ENCODE results near the gene PRDM15.
A peak's percentile ranks its signal among the peaks of the same experiment; 100 is the strongest.

PRDM15 gene

DNA sequence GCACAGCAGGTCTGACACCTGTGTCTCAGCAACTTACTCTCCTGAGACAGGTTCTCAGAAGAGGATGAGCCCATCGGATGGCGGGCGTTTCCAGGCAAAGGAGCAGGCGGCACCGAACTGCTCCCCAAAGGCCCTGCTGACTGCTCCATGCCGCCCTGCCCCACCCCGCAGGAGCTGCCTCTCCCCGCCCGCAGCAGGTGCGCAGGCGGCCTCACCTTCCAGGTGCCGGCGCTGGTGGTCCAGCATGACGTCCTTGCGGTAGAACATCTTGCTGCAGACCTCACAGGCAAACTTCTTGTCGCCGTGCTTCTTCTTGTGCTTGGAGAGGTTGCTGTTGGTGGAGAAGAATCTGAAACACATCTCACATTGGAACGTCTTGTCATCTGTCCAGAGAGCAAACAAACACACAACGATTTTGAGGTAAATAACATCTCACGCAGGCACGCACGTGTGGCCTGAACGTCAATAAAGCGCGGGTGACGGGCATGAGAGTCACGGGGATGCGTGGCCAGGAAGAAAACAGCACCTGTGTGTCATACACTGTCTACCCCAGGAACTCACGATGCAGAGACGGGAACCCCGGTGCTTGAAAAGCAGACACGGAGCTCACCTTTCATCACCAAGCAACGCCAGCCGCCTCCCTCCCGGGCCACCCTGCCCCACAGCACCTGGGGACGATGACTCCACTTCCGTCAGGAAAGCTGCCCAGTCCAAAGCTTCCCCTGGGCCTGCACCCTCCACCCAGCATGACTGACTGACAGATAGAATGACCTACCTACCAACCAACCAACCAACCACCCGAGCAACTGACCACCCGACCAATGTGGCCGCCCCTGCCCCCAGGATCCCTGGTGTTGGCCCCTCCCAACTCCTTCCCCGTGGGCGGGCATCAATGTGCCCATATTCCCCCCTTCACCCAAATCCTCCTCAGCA lies 50.9 kb downstream of the PRDM15 start:
- DNase-seq (ENCODE audit: low read depth in 1 of 2, low spot score in 1 of 2) = no peak

DNA sequence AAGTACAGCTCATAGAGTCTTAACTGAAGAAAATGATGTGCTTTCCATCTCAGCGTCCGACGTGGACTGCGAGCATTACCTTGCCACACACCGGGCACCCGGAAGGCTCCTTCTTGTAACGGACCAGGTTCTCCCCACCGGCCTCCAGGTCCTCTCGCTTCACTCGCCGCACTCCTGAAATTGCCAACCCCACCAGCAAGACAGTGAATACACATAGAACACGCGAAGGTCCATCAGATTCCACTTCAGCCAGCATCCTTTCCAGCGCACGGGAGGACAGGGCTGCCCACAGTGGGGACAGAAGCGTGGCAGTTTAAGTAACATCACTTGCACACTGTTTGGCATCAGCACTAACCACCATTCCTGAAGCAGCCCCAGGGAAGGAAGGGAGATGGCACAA lies 53.3 kb downstream of the PRDM15 start:
- no peak for DNase-seq (ENCODE audit: low read depth in 1 of 2, low spot score in 1 of 2)

DNA sequence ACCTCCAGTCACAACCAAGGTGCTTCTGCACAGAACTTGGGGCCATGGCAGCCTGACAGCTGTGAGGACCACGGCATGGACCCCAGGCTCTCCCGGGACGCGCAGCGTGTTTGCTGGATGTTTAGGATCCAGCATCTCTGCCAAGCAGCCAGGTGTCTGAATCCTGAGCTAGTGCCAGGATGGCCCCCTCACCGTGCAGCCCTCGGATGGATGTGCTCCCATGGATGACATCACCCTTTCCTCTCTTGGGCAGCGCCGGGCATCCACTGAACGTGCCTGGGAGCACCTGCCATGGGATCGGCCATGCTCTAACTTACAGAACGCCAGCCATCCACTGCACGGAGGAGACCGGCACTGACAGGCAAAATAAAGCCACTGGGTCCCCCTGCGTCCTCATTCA lies 53.9 kb downstream of the PRDM15 start:
- DNase-seq (ENCODE audit: low read depth in 1 of 2, low spot score in 1 of 2) = no peak

DNA sequence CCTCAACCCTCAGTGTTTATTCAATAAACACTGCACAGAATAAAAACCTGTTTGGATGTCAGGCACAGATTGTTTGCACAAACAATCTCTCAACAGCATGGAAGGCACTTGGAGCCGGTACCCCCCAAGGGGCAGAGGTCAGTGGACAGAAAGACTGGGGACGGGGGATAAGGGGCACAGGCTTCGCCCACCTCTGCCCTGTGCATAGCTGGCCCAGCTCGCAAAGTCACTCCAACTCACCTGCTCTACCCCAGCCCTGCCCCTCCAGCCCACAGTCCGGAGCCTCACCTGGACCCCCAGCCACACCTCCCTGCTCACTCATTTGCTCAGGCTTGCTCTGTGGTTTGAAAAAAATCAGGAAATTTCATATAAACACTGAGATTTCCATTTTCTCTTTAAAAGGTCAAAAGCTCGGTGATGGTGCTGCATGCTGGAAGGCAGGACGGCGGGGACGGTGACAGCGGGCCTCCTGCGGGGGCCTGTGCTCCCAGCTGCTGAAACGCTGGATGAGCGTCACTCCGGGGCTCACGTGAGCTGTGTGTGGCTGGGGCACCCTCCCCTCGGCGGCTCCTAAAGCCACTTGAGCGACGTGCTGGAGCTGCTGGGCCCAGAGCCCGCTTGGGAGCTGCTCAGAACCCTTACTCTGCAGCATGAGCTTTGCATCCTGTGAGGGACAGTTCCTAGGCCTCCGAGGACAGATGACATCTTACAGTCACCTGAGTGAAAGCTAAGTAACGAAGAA lies 54.5 kb downstream of the PRDM15 start:
- DNase-seq (ENCODE audit: low read depth in 1 of 2, low spot score in 1 of 2) = no peak

DNA sequence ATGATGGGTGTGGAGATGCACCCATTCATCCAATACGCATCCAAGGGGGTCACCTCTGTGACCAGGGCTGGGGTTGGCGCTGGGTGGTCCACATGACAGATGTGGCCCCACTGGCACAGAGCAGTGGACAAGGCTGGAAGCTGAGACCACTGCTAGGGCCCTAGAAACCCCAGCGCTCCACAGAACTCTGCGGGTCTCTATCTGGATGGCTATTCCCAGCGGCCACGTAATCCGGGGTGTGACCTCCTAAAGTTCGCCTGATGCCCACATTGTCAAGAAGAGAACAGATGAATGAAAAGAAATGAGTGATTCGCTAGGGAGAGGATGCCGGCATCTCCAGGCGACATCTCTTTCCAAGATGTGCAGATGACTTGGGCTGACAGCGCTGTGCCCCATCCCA lies 55.2 kb downstream of the PRDM15 start:
- DNase-seq (ENCODE audit: low read depth in 1 of 2, low spot score in 1 of 2) = no peak

DNA sequence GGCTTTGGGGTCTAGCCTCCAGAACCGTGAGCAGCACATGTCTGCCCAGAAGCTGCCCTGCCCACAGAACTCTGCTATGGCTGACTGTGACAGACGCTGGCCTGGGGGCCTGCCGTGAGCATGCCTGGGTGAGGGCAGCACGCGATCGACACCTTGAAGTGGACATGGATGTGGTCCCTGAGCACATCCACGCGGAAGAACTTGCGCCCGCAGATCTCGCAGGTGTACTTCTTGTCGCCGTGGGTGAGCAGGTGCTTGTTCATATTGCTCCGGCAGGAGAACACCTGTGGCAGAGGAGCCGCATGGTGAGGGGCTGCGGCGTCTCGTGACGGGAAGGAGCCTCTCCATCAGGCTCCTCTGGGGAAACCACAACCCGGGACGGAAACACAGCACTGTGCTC lies 56.0 kb downstream of the PRDM15 start:
- no peak for DNase-seq (ENCODE audit: low read depth in 1 of 2, low spot score in 1 of 2)

DNA sequence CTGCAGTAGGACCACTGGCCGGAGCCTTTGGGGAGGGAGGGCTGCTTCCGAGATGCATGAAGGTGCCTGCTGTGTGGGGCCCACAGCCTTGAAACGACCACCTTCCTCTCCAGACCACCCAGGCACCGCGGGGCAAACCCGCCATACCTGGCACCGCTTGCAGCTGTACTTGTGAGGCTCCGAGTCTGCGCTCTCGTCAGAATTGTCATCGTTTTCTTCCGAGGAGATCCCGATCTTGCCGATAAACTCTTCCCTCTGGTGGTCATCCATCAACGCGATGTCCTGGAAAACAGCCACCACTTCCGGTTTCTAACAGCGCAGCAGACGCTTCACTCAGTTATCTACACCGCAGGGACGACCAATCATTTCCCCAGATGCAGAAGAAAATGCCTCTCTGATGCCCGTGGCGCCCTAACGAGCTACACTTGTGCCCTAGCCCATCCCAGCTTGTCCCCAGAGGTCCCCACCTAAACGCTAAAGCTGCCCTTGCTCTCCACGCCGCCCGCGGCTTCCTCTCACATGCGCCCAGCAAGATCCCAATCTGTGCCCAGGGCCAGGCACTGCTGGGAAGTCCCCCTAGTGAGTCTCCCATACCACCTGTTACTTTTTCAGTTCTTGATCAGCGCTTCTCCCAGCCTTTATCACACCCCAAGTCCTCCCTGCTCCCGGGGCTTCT lies 57.2 kb downstream of the PRDM15 start:
- no peak for DNase-seq (ENCODE audit: low read depth in 1 of 2, low spot score in 1 of 2)

DNA sequence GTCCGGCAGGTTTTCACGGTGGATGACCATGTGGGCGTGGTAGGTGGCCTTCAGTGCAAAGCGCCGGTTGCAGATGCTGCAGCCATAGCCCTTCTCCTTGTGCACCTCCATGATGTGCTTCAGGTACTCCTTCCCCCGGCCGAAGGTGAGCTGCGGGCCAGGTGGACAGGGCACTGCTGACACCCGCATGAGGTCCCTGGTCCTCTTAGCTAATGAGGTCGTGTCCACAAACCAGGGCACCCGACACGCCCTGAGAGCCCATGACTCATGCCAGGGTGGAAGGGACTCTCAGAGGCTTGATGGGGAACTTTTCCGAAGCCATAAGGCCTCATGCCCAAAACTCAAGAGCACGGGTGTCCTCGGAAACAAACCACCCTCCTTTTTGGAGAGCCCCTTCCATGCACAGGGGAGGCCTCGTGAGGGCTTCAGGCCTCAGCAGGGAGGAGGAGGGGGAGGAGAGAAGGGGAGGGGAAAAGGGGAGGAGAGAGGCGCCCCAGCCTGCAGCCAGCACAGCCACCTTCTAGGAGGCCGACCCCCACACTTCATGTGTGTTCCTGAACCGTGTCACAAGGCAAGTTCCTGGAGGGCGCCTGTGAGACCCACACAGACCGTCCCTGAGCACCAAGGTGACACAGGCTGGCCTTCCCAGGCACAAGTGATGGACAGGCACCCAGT lies 57.9 kb downstream of the PRDM15 start:
- no peak for DNase-seq (ENCODE audit: low read depth in 1 of 2, low spot score in 1 of 2)

DNA sequence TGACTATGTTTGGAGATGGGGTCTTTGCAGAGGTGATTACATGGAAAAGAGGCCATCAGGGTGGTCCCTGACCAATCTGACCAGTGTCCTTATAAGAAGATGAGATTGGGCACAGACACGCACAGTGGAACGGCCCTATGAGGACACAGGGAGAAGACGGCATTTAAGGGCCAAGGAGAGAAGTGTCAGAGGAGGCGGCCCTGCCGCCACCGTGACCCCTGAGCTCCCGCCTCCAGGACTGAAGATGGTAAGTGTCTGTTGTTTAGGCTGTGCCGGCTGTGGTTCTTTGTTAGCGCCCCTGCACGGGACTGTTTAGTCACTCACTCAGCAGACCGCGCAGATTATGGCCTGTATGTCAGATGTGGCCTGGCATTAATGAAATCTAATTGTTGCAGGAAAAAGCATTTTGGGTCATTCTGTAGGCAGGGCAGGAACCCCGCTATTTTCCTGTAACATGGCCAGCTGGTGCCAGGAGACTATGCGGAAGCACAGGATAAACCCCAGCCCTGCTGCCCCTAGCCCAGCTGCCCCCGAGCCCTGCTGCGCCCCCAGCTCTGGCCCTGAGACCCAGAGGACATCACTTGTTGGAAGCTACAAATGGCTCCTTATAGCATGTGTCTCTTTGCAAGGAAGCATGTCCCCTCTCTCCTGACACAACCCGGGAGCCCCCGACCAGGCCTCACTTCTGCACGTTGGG lies 58.6 kb downstream of the PRDM15 start:
- DNase-seq (ENCODE audit: low read depth in 1 of 2, low spot score in 1 of 2) = no peak

DNA sequence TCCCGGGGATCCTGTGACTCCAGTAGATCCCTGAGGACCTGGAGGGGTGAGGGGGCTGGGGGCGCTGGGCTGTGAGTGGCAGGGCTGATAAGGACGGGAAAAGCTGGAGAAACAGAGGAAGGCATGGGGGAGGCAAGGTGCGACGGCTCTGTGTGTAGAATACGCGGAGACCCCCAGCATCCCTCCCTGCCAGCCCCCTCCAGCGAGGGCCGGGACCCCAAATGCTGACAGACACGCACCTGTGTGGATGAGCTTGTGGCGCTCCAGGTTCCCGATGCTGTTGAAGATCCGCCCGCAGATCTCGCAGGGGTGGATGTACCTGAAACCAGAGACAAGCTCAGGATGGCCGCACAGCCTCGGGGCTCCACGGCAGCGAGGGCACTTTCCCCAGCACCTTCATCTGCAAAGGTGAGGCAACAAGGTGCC lies 59.3 kb downstream of the PRDM15 start:
- no peak for DNase-seq (ENCODE audit: low read depth in 1 of 2, low spot score in 1 of 2)

DNA sequence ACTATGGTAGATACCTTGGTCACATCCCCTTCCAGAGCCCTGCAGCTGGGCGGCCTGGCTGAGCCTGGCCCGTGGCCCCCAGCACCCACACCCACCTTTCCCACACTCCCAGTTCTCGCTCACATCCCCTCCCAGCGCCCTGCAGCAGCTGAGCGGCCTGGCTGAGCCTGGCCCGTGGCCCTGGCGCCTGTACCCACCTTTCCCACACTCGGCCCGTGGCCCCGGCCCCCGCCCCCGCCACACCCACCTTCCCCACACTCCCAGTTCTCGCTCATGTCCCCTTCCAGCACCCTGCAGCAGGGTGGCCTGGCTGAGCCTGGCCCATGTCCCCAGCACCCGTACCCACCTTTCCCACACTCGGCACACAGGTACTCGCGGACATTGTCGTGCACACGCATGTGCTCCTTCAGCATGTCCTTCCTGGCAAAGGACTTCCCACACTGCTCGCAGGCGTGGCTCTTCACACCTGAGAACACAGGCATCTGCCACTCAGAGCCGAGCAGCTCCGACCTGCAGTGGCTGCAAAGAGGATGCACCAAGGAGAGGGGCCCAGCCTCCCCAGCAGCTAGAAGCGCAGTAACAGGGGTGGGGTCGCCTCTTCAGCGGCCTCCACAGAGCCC lies 59.8 kb downstream of the PRDM15 start:
- DNase-seq (ENCODE audit: low read depth in 1 of 2, low spot score in 1 of 2) = no peak

DNA sequence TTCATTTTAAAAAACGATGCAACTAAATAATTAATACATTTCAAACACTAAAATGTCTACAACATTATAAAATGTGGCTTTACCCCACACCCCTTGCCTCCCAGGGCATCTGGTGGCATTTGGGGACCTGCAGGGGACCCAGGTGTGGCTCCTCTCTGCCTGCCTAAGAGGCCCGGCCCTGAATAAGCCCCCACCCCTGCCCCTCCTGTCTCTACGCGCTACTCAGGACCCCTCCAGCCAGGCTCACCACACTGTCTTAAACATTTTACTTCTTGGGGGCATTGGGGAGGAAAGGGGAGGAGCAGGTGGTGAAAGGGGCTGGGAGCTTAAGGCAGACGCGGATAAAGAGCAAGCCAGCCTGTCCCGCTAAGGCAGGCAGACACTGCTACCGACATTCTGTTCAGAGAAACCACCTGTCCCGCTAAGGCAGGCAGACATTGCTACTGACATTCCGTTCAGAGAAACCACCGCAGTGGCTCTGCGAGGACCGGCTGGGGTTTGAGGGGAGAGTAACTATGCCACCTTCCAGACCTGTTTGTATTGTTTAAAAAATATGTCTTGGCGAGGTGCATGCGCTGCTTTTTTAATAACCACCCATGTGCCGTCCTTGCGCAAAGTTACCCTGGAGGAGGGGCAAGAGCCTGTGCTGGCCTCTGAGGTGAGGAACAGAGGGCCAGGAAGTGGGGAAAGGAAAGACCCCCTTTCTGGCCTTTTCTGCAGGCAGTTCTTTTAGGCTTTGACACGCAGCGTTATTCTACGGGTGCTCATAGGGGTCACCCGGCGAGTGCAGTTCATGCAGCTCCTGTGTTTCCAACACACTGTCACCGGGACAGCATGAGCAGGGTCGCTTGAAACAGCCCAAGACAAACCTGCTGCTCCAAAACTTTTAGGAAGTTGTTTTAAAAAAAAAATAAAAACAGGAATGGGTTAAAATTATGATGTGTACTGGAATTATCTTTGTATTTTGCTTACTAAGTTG lies 61.0 kb downstream of the PRDM15 start:
- no peak for DNase-seq (ENCODE audit: low read depth in 1 of 2, low spot score in 1 of 2)

DNA sequence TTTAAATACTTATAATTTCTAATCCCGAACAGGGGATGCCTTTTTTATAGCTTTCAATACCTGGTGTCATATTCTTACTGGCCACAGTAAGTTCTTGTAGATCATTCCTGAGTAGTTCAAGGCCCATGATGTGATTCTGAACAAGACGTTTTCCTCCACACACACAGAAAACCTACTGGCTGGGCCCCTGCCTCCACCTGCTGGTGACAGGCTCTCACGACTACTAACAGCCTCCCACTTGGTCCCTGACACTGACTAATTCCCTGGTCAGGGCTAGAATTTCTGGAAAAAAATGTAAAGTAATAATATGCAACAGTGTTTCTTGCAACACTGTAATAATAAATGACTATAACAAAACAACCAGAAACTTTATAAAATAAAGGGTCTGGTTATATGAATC lies 61.9 kb downstream of the PRDM15 start:
- peak in 1 of 2 donors; percentile 7 for DNase-seq (ENCODE audit: low read depth in 1 of 2, low spot score in 1 of 2)

DNA sequence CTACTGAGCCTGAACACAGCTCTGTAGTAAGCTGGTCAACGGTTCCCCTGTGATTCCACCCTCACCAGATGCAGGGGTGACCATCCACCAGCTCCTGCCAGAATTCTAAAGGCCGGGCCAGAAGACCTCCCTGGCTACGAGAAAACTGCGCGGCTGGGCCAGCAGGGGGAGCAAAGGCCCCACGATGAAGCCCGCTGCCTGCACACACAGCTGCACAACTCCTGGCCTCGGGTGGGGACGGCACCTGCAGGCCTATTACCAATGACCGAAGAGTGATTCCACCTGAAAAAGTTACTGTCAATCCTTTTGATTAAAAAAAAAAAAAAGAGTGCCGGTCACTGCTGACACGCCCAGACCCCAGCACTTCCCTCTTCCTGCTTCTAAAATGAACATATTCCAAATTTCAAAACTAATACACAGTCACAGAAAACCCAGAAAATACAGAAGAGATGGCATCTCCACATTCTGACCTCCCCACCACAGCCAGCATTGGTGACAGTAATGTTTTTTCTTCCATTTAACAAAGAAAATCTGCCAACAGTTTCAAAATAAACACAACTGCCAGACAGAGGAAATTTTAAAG lies 62.5 kb downstream of the PRDM15 start:
- DNase-seq (ENCODE audit: low read depth in 1 of 2, low spot score in 1 of 2) = peak; percentile 13 to 40

DNA sequence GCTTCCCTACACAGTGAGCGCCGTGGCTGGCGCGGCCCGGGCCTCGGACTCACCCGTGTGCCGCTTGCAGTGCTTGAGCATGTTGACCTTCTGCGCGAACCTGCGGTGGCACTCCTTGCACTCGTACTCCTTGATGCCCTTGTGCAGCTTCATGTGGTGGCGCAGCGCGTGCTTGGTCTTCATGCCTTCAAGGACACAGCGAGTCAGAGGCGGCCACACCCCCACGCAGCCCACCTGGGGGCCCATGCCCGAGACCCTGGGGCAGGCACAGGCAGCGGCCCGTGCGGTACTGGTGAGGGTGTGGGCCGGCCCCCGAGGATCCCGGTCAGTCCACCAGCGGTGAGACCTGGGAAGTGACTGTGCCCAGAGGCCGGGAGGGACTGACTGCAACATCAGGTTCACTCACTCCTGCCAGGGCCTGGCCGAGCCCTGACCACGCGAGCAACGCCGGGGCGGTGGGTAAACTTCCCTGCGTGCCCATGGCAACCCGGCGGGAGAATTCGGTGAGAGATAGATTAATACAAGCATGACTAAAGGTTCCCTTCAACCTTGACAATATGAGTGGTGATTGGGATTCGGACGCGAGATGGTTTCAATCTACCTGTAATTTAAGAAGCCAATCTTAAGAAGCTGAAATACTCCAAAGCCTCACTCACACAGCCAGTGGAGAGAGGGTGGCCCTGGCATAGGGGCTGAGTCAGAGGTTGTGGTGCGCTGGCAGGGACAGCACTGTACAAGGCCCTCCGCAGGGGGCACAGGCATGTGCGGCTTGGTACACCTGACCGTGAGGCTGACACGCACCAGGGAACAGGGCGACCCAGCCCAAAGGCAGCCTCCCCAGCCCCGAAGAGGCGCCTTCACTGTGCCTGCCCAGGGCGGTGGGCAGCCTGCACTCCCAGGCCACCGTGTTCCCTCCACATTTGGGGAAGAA lies 63.2 kb downstream of the PRDM15 start:
- no peak for DNase-seq (ENCODE audit: low read depth in 1 of 2, low spot score in 1 of 2)

DNA sequence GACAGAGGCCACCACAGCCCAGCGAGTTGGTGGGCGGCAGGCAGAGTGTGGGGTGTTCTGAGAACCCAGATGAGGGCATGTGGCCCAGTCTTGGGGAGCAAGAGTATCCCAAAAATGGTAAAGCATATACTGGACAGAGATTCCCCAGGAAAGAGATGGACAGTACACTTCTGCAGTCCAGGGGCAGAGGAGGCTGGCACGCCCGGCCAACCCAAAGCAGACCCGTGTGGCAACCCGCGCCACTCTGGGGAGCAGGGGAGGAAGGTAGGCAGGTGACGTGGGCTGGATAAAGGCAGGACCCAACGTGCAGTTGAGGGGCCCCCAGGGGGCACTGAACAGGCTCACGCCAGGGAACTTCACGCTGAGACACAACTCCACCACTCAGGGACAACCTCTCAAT lies 65.9 kb downstream of the PRDM15 start:
- DNase-seq (ENCODE audit: low read depth in 1 of 2, low spot score in 1 of 2) = no peak

DNA sequence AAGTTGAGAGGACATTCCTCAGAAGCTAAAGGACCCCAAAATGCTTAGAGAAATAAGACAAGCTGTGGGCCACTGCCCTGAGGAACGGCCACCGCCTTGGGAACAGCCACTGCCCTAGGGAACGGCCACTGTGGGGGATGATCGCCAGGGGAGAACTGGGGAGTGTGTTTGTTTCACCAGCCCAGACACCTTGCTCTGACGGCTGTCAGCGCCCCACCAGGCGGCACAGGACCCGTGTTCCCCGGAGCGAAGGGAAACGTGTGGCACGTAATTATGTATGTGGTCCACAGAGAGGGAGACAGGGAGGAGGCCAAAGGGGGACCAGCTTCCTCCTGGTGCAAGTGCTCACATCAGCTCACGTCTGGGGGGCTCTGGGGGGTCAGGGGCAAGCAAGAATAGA lies 66.5 kb downstream of the PRDM15 start:
- DNase-seq (ENCODE audit: low read depth in 1 of 2, low spot score in 1 of 2) = no peak

DNA sequence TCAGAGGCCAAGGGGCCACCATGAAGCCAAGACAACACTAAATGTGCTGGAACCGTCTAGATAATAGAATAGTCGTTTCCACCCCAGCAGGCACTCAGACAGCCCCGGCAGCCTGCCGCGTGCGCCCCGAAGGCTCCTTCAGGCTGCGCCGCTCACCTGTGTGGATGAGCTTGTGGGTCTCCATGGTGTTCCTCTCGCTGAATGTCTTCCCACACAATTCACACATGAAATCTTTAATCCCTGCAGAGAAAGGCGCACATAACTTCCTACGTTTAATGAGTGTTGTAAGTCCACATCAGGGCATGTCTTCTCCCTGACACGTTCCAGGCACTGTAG lies 68.6 kb downstream of the PRDM15 start:
- DNase-seq (ENCODE audit: low read depth in 1 of 2, low spot score in 1 of 2) = no peak

All from activated CD4-positive, alpha-beta T cell treated with anti-CD3 and anti-CD28 coated beads, Interleukin-2, amount 50 U/mL, for 24 hours (primary cell).